Thoracic aorta (tissue), 2 donors: Measurements from ENCODE around the gene ATR. TPM values are rescaled to one million over a fixed set of nuclear protein-coding genes. Genes with fewer than 3 reads are reported as not detected.
"Not testable (repeated sequence)": the region's sequence is repeated elsewhere in the genome, so short reads cannot be mapped to it uniquely, and the experiment has no call there.

Experiments used
- ATAC-seq: fragments of 150-250 bp; one replicate; pipeline ENCODE4 v1.8.0; 2017; ENCODE audit warnings: low read depth; ENCODE audit not compliant: insufficient number of reproducible peaks, low FRiP score
- DNase-seq: peaks from one replicate; pipeline ENCODE4 v3.0.0-alpha.2; 2020; ENCODE audit warnings: low spot score
- H3K27ac ChIP-seq, 2 donors: fragments of 200-600 bp; sonication (generic); 1 replicate in 1 of 2; 2 replicates in 1 of 2; pipeline ENCODE4 v1.5.1; 2016; ENCODE audit warnings: mild to moderate bottlenecking in 2 of 2, moderate library complexity in 2 of 2
- H3K27me3 ChIP-seq: fragments of 200-600 bp; sonication (generic); replicated peaks from 2 replicates; pipeline ENCODE4 v1.6.0; 2016; ENCODE audit warnings: mild to moderate bottlenecking; ENCODE audit not compliant: insufficient read depth
- H3K36me3 ChIP-seq: fragments of 200-600 bp; sonication (generic); one replicate; pipeline ENCODE4 v1.5.1; 2016
- H3K4me1 ChIP-seq, 2 donors: fragments of 200-600 bp; sonication (generic); 1 replicate in 1 of 2; 2 replicates in 1 of 2; pipeline versions ENCODE4 v1.5.1 to v1.6.0; 2016; ENCODE audit warnings: low read depth in 2 of 2, mild to moderate bottlenecking in 1 of 2; ENCODE audit not compliant: control insufficient read depth in 1 of 2
- H3K4me3 ChIP-seq: fragments of 200-600 bp; sonication (generic); 2 replicates; pipeline ENCODE4 v1.5.1; 2016; ENCODE audit warnings: mild to moderate bottlenecking
- H3K9me3 ChIP-seq: fragments of 200-600 bp; sonication (generic); 2 replicates; pipeline ENCODE4 v1.5.1; 2016
- CTCF ChIP-seq: fragments of 200-600 bp; sonication (generic); IDR thresholded peaks from one replicate; pipeline ENCODE4 v1.5.1; 2019; ENCODE audit warnings: antibody characterized with exemption
- total RNA-seq, 2 donors: library from RNA; depleted of rRNA; stranded (reverse); fragments of >200 nt; gene quantifications; one replicate each; pipeline versions ENCODE4 v1.1.0 to v1.2.3, GENCODE V29; 2016

Gene ATR
- total RNA-seq, 2 donors from 2014 or later = 21.3 to 41.6 TPM

GRCh38 chr3:142444343-142444742 is 134.2 kb downstream of the ATR start:
- no peaks in the 10 kb centered on the region for H3K9me3 ChIP-seq
- H3K36me3 ChIP-seq = no peaks in the 10 kb centered on the region
- TF ChIP-seq CTCF = no peak
- H3K27ac ChIP-seq = no peak overlapping the region
- H3K27me3 ChIP-seq = no peaks in the 10 kb centered on the region
- H3K4me1 ChIP-seq = peaks cover 26 to 29% of the 10 kb centered on the region in 2 donors
- no peak for DNase-seq
- H3K4me3 ChIP-seq = no peak overlapping the region
- no peak for ATAC-seq

DNA sequence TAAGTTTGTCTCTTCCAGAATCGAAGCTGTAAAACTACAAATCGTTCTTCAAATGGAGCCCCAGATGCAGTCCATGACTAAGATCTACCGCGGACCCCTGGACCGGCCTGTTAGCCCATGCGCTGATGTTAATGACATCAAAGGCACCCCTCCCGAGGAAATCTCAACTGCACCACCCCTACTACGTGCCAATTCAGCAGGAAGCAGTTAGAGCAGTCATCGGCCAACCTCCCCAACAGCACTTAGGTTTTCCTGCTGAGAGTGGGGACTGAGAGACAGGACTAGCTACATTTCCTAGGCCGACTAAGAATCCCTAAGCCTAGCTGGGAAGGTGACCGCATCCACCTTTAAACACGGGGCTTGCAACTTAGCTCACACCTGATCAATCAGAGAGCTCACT is 135.5 kb downstream of the ATR start:
- not testable (repeated sequence) for H3K27me3 ChIP-seq, ATAC-seq, H3K9me3 ChIP-seq, DNase-seq, H3K36me3 ChIP-seq, H3K4me3 ChIP-seq, H3K27ac ChIP-seq
- H3K4me1 ChIP-seq = peaks cover 25 to 26% of the 10 kb centered on the region in 2 donors

- not testable (repeated sequence) for DNase-seq, H3K27me3 ChIP-seq, H3K9me3 ChIP-seq, H3K36me3 ChIP-seq, H3K4me1 ChIP-seq, H3K4me3 ChIP-seq, H3K27ac ChIP-seq, ATAC-seq
These were observed 138.9 kb downstream of the ATR start for GRCh38 chr3:142439499-142440220.

DNA sequence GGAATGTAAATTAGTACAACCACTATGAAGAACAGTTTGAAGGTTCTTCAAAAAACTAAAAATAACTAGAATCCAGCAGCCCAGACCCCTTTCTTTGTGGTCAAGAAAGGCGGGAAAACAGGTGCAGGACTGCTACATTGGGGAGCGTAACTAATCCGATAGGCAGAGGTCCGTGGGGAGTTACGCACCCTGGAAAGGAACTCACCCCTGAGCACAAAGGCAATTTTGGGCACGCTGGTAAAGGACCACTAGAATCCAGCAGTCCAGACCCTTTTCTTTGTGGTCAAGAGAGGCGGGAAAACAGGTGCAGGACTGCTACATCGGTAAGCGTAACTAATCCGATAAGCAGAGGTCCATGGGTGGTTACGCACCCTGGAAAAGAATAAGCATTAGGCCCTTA is 140.4 kb downstream of the ATR start:
- not testable (repeated sequence) for H3K4me1 ChIP-seq, DNase-seq, H3K9me3 ChIP-seq, H3K36me3 ChIP-seq, H3K4me3 ChIP-seq, H3K27me3 ChIP-seq, ATAC-seq, H3K27ac ChIP-seq

DNA sequence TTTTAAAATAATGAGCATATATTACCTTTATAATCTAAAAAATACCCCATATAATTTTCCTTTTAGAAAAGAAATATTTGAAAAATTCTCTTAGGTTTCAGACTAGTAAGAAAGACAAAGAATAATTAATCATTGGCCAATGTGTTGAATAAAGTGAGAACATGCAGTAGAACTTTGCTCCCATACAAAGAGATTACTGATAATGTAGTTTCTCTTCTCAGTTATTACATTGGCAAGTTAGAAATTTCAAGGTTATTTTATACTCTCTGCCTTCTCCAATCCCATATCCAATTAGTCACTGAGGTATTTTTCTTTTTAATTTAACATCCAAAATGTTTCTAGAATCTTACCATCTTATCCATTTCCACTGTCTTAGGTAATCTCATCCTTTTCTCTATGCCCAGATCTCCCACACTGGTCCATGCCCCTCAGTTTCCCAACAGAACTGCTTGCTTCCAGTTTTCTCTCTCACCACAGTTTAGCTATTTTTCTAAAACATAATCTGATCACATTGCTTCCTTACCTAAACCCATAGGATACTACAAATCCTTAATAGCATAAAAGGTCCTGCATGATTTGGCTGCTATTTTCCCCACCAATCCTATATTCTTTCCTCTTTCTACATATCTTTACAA is 141.5 kb downstream of the ATR start:
- no peak overlapping the region for H3K27ac ChIP-seq
- no peaks in the 10 kb centered on the region for H3K27me3 ChIP-seq
- H3K9me3 ChIP-seq = no peaks in the 10 kb centered on the region
- TF ChIP-seq CTCF = no peak
- no peak overlapping the region for H3K4me3 ChIP-seq
- H3K36me3 ChIP-seq = no peaks in the 10 kb centered on the region
- DNase-seq = no peak
- no peak for ATAC-seq
- no peaks in the 10 kb centered on the region for H3K4me1 ChIP-seq

- Histone ChIP-seq H3K36me3 (peaks cover 6% of the 10 kb centered on the region), H3K4me3 (no peak overlapping the region), H3K27me3 (no peaks in the 10 kb centered on the region), H3K27ac (no peak overlapping the region), H3K4me1 (no peaks in the 10 kb centered on the region), H3K9me3 (no peaks in the 10 kb centered on the region)
- TF ChIP-seq CTCF = no peak
- ATAC-seq (no peak), DNase-seq (no peak)
These were observed 144.0 kb downstream of the ATR start for GRCh38 chr3:142434503-142434902.
